ENCODE results near the gene CCDC186. TPM values are rescaled to one million over a fixed set of nuclear protein-coding genes. Genes with fewer than 3 reads are reported as not detected.

The CCDC186 gene
- total and polyA plus RNA-seq, 2 of the 13 experiments (the other 11 are each of a cell fraction or from before 2014, with no cell fraction given) = 4.2 to 11.8 TPM

- TF ChIP-seq UBTF (CRISPR knock-in tag; IDR thresholded peaks at IDR 0.05) (peak; percentile 91), ZNF687 (CRISPR knock-in tag; IDR thresholded peaks at IDR 0.05) (peak; percentile 28), CBFB (CRISPR knock-in tag; IDR thresholded peaks at IDR 0.05) (0 out of 2 replicates have a peak, but pooled peaks have one; percentile 16), RARA (CRISPR knock-in tag; IDR thresholded peaks at IDR 0.05) (no peak), EZH2 (conservative IDR thresholded peaks at IDR 0.05; ENCODE audit: low read depth, low read length) (peak; percentile 39; the same call in 1 of the 2 replicates), ZNF777 (CRISPR knock-in tag; IDR thresholded peaks at IDR 0.05) (peak; percentile 65), ZNF547 (CRISPR knock-in tag; IDR thresholded peaks at IDR 0.05) (0 out of 2 replicates have a peak, but pooled peaks have one; percentile 26), ZNF724P (CRISPR knock-in tag; IDR thresholded peaks at IDR 0.05; ENCODE audit: borderline replicate concordance) (no peak)
Measured at GRCh38 chr10:114100848-114101741, 72.9 kb downstream of the CCDC186 start (continued).

All from HepG2 (cell line).